Gastrocnemius medialis (tissue), 4 donors: ENCODE measurements around the gene FAAP20.

ENCODE experiments used
- CTCF ChIP-seq, 5 experiments: fragments of 450-650 bp in 3 of 5; fragments of 200-600 bp in 2 of 5; sonication (generic) in 2 of 5; IDR thresholded peaks in 4 of 5; conservative IDR thresholded peaks in 1 of 5; 1 replicate in 4 of 5; 2 replicates in 1 of 5; pipeline ENCODE4 v1.5.1; 2016 to 2019; ENCODE audit warnings: antibody characterized with exemption in 5 of 5, mild to moderate bottlenecking in 3 of 5, moderate library complexity in 3 of 5
- POLR2A ChIP-seq, 2 donors: fragments of 450-650 bp; IDR thresholded peaks; one replicate each; pipeline ENCODE4 v1.6.1; 2017; ENCODE audit warnings: antibody characterized with exemption in 2 of 2, mild to moderate bottlenecking in 2 of 2, moderate library complexity in 2 of 2

- TF ChIP-seq CTCF (IDR thresholded peaks at IDR 0.05 in 4 of 5, conservative IDR thresholded peaks at IDR 0.05 in 1 of 5) = no peak
- TF ChIP-seq POLR2A (IDR thresholded peaks at IDR 0.05) = no peak
Observed at GRCh38 chr1:2177946-2178538, 16.5 kb downstream of the FAAP20 start.
